ENCODE data around the gene HPX.

HPX gene

DNA sequence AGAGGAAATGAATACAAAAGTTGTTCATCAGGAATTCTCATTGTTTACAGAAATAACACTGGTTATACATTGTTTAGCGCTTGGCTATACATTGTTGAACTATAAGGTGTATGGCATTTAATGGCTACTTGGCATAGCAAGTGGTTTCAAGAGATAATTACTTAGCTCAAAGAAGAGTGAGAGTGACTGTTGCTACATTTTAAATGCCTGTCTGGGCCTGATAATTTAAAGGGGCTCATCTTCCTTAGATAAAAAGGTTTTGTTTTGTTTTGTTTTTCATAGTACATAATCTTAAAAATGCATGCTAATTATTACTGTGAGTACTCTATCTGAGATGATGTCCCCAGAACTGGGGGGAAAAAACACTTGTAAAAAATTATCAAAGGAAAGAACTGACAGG is 52.0 kb downstream of the HPX start:
- no peak overlapping the region for H3K4me3 ChIP-seq (ENCODE audit: low read depth, low read length)
- no peak for TF ChIP-seq CTCF (IDR thresholded peaks at IDR 0.05; ENCODE audit: low read depth, low read length)

DNA sequence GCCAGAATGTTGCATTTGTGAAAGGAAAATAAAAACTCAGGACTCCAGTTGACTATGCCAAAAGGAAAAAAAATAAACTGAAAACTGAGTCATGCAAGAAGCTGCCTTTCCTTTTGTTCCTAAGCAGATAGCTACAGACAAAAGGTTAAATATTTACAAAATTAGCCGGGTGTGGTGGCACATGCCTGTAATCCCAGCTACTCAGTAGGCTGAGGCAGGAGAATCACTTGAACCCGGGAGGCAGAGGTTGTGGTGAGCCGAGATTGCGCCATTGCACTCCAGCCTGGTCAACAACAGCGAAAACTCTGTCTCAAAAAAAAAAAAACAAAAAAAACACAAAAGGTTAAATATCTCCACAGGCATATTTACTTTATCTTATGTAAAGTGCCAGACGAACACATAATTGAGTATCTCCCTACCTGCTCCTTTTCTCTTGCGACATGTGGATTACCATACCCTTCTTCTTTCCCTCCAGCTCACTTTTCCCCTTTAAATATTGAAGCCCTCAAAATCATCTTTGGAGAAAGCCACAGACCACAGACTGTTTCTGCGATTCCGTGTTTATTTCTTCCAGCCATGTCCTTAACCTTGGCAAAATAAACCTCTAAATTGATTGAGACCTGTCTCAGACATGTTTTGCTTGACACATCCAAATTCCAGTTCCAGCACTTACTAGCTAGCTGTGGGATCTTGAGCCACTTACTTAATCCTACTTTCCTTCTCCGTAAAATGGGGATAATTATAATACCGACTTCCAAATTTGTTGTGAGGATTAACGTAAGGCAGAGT is 52.8 kb downstream of the HPX start:
- no peak for TF ChIP-seq CTCF (IDR thresholded peaks at IDR 0.05; ENCODE audit: low read depth, low read length)
- no peak overlapping the region for H3K4me3 ChIP-seq (ENCODE audit: low read depth, low read length)

DNA sequence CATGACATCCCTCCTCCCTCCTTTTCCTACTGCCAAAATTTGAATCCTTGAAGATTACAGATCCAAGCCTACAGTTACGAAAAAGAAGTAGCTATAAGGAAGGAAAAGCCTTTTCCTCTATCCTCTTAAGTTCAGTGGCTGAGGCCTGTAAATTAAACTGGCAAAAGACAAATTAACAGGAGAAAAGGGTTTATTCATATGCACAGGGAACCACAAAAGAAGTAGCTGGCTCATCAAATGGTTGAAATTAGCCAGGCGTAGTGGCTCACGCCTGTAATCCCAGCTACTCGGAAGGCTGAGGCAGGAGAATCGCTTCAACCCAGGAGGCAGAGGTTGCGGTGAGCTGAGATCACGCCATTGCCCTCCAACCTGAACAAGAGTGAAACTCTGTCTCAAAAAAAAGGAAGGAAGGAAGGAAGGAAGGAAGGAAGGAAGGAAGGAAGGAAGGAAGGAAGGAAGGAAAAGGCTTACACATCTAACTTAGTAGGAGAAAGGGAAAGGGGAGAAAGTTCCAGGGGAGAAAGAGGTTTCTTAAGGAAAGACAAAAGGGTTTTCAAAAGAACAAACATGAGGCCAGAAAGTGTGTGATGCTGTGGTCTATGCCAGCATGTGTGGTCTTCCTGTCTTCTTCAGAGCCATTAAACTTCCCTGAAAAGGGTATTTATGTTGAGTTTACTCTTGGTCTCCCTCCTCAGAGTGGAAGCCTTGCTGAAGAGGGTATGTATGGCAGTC is 55.6 kb downstream of the HPX start:
- no peak for TF ChIP-seq CTCF (IDR thresholded peaks at IDR 0.05; ENCODE audit: low read depth, low read length)

More for the DNA sequence above, 55.6 kb downstream of the HPX start:
- H3K4me3 ChIP-seq (ENCODE audit: low read depth, low read length) = no peak overlapping the region

Data from WI38 (cell line).